Amniotic stem cell (primary cell): ENCODE results near the gene ZNF525.
"Not testable (repeated sequence)": the region's sequence is repeated elsewhere in the genome, so short reads cannot be mapped to it uniquely, and the experiment has no call there.

ENCODE experiments used
- DNase-seq: peaks from one replicate; lab custom pipeline; 2025; lab: John Stamatoyannopoulos, UW

ZNF525 gene

DNA sequence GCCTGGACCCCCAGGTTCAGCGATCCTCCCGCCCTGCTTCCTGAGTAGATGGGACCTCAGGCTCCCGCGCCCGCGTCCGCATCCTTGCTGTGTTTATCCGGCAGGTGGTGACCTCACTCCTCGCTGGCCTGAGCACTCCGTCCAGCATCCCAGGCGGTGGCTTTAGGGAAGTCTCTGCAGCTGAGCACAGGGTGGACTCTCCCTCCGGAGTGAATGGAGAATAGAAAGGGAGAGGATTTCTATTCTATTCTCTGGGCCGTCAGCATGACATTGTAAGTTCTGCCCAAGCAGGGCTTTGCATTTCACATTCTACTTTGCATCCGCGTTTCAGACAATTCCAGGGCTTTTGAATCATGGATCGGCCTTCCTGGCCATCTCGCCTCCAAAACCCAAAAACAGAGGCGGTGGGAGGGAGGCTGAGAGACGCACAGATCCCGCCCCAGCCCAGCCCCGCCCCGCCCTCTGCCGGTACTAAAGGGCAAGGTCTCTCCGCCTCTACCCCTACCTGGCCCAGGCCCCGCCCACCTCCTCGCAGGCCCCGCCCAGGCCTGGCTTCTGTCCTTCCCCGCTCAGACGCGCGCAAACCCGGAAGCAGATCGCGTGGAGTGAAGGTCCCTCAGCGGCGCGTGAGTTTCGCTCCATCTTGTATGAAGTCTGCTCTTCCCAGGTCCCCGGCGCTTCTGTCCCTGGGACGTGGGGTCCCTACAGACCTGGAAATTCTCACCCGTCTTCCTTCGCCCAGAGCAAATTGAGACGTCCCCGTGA is at the start of gene ZNF525:
ZNF525 (plus strand) TSS at position 572 of the 765 bp plus-strand sequence. CDS start 6,577 bp downstream, outside the sequence.
- peak; percentile 25 for DNase-seq

DNA sequence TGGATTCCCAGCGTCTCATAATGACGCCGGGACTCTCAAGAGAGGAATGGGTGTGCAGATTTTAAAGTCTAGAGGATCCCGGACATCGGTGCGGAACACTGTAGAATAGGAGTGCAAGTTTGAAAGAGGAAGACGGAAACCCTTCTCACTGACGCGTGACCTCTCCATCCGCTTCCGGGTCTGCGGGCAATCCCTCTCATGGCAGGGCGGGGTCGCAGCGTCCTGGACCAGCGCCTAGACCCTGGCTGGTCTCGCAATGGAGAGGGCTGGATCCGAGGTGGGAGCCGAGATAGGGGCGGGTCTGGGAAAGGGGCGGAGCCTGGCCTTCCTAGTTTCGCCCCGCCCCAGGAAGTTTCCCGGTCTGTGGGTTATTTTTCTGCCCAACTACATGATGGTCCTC is 36.5 kb upstream of the ZNF525 start:
- no peak for DNase-seq

DNA sequence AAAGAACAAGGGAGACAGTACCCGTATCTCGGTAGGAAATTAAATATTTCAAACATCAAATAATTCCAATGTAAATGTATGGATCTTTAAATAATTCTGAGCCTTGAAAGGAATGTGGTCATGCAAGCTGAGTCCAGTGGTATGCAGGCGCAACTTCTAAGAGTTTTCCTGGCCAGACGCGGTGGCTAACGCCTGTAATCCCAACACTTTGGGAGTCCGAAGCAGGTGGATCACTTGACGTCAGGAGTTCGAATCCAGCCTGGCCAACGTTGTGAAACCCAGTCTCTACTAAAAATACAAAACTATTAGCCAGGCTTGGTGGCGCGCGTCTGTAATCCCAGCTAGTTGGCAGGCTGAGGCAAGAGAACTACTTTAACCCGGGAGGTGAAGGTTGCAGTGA is 33.0 kb upstream of the ZNF525 start:
- DNase-seq = no peak

DNA sequence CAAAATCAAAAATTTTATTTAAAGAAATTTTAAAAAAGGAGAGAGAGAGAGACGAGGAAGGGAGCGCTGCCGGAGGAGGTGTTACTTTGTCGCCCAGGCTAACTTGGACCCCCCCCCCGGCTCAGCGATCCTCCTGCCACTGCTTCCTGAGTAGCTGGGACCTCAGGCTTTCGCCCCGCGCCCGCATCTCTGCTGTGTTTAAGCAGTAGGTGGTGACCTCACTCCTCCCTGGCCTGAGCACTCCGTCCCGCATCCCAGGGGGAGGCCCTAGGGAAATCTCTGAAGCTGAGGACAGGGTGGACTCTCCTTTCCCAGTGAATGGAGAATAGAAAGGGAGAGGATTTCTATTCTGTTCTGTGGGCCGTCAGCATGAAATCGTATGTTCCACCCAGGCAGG is 32.4 kb upstream of the ZNF525 start:
- peak; percentile 34 for DNase-seq

DNA sequence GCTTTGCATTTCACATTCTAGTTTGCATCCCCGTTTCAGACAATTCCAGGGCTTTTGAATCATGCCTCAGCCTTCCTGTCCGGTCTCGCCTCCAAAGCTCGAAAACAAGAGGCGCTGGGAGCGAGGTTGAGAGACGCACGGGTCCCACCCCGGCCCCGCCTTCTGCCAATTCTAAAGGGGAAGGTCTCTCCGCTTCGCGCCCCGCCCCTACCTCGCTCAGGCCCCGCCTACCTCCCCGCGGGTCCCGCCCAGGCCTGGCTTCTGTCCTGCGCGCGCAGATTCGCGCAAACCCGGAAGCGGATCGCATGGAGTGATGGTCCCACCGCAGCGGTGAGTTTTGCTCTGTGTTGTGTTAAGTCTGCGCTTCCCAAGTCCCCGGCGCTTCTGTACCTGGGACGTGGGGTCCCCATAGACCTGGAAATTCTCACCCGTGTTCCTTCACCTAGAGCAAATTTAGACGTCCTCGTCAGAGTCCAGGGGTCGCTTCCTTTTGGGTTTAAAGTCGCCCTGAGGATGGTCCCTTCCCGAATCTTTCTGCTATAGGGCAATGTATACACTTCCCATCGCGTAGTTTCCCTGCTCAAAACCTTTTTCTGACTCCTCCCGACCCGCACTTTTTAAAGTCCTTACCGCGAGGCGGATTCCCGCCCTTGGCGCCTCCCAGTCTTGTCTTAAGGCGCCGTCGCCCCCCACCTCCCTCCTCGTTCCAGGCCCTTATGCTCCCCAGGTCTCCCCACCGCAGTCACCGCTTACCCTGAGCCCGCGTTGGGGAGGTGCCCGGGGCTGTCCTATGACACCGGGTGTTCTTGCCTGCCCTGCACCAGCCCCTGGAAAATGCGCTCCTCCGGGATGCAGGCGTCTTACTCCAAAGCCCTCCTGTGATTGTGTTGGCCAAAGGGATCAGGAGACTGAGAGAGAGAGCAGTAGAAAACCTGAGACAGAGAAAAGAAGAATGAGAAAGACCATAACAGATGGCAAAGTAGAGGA is 31.7 kb upstream of the ZNF525 start, which contains the start of gene ZNF845:
ZNF845 (plus strand) TSS at position 287 of the 987 bp plus-strand sequence. CDS start 7,559 bp downstream, outside the sequence.
- peak; percentile 85 for DNase-seq

DNA sequence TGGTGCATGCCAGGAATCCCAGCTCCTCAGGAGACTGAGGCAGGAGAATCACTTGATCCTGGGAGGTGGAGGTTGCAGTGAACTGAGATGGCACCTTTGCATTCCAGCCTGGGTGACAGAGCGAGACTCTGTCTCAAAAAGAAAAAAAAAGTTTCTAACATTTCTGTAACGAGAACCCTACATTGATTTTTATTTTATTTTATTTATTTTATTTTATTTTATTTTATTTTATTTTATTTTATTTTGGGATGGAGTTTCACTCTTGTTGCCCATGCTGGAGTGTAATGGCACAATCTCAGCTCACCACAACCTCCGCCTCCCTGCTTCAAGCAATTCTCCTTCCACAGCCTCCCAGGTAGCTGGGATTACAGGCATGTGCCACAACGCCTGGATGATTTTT is 21.1 kb upstream of the ZNF525 start:
- not testable (repeated sequence) for DNase-seq

DNA sequence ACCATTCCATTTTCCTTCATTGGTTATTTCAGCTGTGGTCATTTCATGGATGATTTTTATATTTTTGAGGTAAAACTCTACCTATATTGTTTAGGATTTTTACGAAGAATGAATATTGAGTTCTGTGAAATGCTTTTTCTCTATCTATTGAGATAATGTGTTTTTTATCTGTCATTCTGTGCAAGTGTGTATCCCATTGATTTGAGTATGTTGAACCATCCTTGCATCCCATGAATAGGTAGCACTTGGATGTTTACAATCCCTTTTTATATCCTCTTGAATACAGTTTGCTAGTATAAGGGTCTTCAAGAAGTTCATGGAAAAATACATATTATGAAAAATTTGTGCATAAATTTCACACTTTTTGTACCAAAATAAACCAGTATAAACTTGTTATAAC is 9.8 kb upstream of the ZNF525 start:
- no peak for DNase-seq

DNA sequence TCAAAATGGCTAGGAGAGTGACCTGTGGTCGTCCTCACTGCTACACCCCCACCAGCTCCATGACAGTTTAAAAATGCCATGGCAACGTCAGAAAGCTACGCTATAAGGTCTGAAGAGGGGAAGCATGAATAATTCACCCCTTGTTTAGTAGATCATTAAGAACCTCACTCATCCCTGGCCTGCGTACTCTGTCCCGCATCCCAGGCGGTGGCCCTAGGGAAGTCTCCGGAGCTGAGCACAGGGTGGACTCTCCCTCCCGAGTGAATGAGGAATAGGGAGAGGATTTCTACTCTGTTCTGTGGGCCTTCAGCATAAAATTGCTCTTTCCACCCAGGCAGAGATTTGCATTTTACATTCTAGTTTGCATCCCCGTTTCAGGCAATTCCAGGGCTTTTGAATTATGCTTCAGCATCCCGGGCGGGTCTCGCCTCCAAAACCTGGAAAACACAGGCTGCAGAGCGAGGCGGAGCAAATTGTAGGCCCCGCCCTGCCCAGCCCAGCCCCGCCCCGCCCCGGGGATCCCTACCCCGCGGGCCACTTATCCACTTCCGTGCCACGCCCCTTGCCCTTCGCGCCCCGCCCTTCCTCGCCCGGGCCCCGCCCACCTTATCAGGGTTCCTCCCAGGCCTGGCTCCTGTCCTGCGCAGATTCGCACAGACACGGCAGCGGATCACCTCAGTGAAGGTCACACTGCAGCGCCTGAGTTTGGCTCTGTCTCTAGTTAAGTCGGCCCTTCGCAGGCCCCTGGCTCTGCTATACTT is 7.5 kb upstream of the ZNF525 start:
- no peak for DNase-seq

DNA sequence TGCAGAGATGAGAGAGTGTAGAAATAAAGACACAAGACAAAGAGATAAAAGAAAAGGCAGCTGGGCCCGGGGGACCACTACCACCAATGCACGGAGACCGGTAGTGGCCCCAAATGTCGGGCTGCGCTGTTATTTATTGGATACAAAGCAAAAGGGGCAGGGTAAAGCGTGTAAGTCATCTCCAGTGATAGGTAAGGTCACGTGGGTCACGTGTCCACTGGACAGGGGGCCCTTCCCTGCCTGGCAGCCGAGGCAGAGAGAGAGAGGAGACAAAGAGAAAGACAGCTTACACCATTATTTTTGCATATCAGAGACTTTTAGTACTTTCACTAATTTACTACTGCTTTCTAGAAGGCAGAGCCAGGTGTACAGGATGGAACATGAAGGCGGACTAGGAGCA is 5.4 kb upstream of the ZNF525 start:
- DNase-seq = not testable (repeated sequence)

DNA sequence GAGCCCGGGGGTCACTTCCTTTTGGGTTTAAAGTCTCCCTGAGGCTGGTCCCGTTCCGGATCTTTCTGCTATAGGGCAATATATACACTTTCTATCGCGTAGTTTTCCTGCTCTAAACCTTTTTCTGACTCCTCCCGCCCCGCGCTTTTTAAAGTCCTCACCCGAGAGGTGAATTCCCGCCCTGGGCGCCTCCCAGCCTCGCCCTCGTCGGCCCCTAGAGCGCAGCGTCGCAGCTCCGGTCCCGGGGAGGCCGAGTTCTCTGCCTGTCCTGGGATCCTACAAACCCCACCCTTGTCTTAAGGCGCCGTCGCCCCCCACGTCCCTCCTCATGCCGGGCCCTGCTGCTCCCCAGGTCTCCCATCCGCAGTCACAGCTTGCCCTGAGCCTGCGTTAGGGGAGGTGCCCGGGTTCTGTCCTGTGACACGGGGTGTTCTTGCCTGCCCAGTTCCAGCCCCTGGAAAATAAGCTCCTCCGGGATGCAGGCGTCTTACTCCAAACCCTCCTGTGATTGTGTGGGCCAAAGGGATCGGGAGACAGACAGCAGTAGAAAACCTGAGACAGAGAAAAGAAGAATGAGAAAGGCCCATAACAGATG is 491 bp downstream of the ZNF525 start:
- DNase-seq = peak; percentile 21

DNA sequence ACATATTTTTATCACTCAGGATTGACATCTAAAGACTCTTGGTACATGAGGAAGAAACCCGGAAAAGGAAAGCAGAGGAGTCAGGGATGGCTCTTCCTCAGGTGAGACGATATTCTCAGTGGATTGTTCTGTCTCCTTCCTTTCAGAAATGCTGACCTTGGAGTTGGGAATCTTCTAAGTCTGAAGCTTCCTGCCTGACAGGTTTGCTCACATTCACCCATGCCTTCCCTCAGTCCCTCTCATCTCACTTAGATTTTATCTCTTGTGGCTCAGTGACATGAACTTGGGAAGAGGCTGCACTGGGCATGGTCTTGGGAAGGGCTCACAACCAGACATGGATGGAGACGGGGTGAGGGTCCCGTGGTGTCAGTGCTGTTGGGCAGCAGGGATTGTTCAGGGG is 6.7 kb downstream of the ZNF525 start:
- DNase-seq = no peak

DNA sequence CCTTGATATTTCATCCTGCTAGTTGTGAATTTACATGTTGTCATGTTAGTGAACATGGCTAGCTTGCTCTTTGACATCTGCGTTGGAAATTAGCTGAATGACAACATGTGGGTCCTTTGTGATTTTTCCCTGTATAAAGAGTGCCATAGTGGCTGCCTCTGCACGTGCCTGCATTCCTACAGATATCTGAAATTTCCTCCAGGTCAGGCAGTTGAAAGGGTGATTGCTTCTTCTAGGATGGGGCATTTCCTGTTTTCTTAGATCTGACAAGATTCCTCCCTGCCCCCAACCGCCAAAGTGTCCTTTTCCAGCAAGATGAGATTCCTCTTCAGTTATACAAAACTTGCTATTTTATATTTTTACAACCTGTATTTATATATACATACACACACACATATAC is 8.8 kb downstream of the ZNF525 start:
- DNase-seq = no peak

DNA sequence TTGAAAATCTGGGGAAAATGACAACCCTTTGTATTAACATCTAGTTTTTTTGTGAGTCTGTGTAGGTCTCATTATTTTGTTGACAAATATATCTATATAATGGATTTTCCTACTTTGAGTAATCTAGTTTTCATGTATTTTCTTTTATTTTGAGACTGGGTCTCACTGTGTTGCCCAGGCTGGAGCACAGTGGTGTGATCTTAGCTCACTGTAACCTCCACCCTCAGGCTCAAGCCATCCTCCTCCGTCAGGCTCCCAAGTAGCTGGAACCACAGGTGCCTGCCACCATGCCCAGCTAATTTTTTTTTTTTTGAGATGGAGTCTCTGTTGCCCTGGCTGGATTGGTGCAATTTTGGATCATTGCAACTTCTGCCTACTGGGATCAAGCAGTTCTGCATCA is 9.2 kb downstream of the ZNF525 start:
- DNase-seq = no peak

DNA sequence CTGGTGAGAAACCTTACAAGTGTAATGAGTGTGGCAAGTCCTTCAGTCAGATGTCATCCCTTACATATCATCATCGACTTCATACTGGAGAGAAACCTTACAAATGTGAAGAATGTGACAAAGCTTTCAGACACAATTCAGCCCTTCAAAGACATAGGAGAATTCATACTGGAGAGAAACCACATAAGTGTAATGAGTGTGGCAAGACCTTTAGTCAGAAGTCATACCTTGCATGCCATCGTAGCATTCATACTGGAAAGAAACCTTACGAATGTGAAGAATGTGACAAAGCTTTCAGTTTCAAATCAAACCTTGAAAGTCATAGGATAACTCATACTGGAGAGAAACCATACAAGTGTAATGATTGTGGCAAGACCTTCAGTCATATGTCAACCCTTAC is 15.9 kb downstream of the ZNF525 start:
- DNase-seq = no peak

DNA sequence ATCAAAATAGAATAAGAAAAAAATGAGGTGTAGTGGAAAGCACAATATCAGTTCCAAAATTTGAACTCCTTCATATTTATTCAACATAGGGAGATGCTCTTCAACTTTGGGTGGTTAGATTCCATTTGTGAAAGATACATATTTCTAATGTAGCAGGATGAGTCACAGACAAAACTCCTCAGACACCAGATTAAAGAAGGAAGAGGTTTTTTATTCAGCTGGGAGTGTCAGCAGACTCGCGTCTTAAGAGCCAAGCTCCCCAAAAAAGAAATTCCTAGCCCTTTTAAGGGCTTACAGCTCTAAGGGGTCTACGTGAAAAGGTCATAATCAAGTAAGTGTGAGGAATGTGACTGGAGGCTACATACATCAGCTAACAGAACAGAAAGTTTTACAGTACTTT is 22.7 kb downstream of the ZNF525 start:
- no peak for DNase-seq

DNA sequence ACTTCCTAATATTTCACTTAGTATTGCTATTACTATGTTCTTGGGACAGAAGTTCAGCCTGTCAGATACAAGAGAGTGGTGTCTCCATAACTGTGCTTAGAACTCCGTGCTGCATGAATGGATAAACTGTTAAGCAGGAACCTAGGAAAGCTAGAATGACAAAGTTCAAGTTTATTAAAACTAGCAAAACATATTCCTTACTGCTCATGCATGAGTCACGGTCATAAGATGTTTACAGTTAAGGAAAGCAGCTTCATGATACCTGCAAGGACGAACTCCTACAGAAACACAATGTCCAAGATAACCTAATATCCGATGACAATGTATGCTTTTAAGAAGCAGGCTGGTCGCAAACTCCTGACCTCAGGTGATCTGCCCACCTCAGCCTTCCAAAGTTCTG is 23.4 kb downstream of the ZNF525 start:
- DNase-seq = no peak

DNA sequence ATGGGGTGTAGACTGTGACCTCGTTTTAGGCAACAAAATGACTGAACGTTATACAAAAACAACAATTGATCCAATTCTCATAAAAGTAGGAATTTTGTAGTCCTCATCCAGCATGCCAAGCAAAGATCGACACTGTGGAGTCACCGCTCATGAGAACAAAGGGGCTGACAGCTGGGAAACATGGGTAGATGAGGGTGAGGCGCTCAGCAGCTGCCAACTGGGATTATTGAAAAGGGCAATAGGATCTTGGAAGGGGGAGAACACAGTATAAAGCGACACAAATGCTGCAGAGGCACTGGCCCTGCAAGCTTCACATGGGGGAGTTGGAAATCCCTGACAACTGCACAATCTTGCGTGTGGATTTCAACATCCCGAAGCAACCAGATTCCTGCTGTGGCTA is 24.1 kb downstream of the ZNF525 start:
- no peak for DNase-seq

DNA sequence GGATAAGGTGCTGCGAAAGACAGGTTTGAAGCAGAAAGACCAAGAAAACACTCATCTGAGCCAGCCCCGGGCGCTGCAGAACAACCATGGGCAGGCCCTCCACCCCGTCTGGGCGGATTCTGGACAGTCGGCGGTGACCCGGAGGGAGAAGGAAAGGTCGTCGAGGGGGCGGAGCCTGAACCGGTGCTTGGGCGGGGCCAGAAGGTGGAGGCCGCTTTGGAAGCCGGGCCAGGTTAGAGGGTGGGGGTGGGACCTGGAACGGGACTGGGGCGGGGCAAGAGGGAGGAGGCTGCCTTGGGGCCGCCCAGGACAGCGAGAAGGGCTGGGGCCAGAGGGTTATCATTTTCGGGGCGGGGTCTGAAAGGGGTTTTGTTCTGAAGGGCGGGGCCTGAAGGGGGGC is 24.5 kb downstream of the ZNF525 start:
- DNase-seq = no peak

DNA sequence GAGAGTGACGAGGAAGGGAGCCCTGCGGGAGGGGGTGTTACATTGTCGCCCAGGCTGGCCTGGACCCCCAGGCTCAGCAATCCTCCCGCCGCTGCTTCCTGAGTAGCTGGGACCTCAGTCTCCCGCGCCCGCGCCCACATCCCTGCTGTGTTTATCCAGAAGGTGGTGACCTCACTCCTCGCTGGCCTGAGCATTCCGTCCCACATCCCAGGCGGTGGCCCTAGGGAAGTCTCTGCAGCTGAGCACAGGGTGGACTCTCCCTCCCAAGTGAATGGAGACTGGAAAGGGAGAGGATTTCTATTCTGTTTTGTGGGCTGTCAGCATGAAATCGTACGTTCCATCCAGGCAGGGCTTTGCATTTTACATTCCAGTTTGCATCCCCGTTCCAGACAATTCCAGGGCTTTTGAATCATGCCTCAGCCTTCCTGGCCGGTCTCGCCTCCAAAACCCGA is 29.0 kb downstream of the ZNF525 start:
- DNase-seq = no peak

DNA sequence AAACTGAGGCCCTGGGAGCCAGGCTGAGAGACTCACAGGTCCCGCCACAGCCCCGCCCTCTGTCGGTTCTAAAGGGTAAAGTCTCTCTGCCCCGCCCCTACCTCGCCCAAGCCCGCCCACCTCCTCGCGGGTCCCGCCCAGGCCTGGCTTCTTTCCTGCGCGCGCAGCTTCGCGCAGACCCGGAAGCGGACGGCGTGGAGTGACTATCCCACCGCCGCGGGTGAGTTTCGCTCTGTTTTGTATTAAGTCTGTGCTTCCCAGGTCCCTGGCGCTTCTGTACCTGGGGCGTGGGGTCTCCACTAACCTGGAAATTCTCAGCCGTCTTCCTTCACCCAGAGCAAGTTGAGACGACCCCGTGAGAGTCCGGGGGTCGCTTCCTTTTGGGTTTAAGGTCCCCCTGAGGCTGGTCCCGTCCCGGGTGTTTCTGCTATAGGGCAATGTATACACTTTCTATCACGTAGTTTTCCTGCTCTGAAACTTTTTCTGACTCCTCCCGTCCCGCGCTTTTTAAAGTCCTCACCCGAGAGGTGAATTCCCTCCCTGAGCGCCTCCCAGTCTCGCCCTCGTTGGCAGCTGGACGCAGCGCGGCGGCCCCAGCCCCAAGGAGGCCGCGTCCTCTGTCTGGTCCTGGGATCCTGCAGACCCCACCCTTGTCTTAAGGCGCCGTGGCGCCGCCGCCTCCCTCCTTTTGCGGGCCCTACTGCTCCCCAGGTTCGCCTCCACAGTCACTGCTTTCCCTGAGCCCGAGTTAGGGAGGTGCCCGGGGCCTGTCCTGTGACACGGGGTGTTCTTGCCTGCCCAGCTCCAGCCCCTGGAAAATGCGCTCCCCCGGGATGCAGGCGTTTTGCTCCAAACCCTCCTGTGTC is 29.7 kb downstream of the ZNF525 start, which contains the start of gene ZNF765:
ZNF765 (plus strand) TSS at position 176 of the 866 bp plus-strand sequence. CDS start 2,867 bp downstream, outside the sequence.
- peak; percentile 90 for DNase-seq
